ENCODE data around the gene MRPL40.

Gene MRPL40

DNA sequence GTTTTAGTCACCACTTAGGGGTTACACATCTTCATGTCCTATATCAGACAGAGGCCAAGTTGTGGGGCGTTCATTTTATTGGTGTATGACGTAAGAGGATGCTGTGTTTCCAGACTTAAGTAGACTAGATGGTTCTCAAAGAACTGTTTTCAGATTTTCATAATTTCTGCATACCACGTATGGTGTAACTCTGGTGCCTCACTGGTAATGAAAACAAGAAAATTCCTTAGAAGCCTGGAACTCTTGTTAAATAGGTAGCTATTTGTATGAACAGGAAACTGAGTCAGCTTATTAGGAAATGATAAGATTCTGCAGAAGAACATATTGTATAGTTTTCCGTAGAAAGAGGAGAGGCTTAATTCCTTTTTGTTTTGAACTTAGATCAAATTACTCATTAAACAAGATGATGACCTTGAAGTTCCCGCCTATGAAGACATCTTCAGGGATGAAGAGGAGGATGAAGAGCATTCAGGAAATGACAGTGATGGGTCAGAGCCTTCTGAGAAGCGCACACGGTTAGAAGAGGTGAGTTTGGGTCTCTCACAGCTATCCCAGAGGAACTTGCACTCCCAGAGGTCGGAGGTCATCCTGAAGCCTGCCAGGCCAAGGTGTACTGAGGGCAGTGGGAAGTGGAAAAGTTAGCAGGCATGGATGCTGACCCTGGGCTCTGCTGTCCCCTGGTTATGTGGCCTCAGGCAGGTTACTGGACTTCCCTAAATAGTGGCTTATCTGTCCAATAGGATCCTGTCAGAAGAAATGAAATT is 51.3 kb downstream of the MRPL40 start:
- DNase-seq (ENCODE audit: low spot score): no peak

All from NAMALWA (cell line).